ENCODE data around the gene GNG13.

- TF ChIP-seq EZH2 (IDR thresholded peaks at IDR 0.05; ENCODE audit: low read length, unreplicated experiment) (no peak), CTCF (conservative IDR thresholded peaks at IDR 0.05; ENCODE audit: low read depth, low read length) (no peak), EZH2phosphoT487 (IDR thresholded peaks at IDR 0.05; ENCODE audit: borderline replicate concordance, low read length) (no peak)
Observed at GRCh38 chr16:794091-794822, 6.3 kb downstream of the GNG13 start.

Data from PC-3 (cell line).